Stimulated activated CD4-positive, alpha-beta T cell treated with anti-CD3 and anti-CD28 coated beads, Interleukin-1b, Interleukin-23, amount 100 ng/mL, for 4 hours (primary cell): ENCODE results near the gene MMS22L.
A peak's percentile ranks its signal among the peaks of the same experiment; 100 is the strongest.

Source experiments
- DNase-seq, 2 donors: peaks; one replicate each; pipeline ENCODE4 v3.0.0-alpha.2; 2020; ENCODE audit warnings: low read depth in 2 of 2

Gene MMS22L

GRCh38 chr6:97282726-97283617 lies at the start of gene MMS22L:
Gene MMS22L, minus strand, starts transcription at chr6:97283216. Its CDS starts 739 bp downstream, at chr6:97282477.
- peak; percentile 85 to 88 for DNase-seq

- DNase-seq: no peak
Measured at GRCh38 chr6:97322811-97323210, 39.8 kb upstream of the MMS22L start.

GRCh38 chr6:97322226-97322625 lies 39.2 kb upstream of the MMS22L start:
- DNase-seq: no peak

- no peak for DNase-seq
Measured at GRCh38 chr6:97316978-97317377, 34.0 kb upstream of the MMS22L start.

- no peak for DNase-seq
Measured at GRCh38 chr6:97312241-97312640, 29.2 kb upstream of the MMS22L start.

- no peak for DNase-seq
Measured at GRCh38 chr6:97306544-97307320, 23.7 kb upstream of the MMS22L start.

GRCh38 chr6:97305414-97306066 lies 22.5 kb upstream of the MMS22L start:
- DNase-seq: no peak

- DNase-seq: no peak
Measured at GRCh38 chr6:97304701-97305100, 21.7 kb upstream of the MMS22L start.

GRCh38 chr6:97294451-97294850 lies 11.4 kb upstream of the MMS22L start:
- DNase-seq: no peak

GRCh38 chr6:97293198-97293696 lies 10.2 kb upstream of the MMS22L start:
- no peak for DNase-seq

GRCh38 chr6:97292671-97293070 lies 9.7 kb upstream of the MMS22L start:
- no peak for DNase-seq

- DNase-seq: no peak
Measured at GRCh38 chr6:97291896-97292295, 8.9 kb upstream of the MMS22L start.

GRCh38 chr6:97289332-97289731 lies 6.3 kb upstream of the MMS22L start:
- no peak for DNase-seq

- DNase-seq: no peak
Measured at GRCh38 chr6:97288188-97288587, 5.2 kb upstream of the MMS22L start.

- peak in 1 of 2 donors; percentile 1 for DNase-seq
Measured at GRCh38 chr6:97282238-97282725, 734 bp downstream of the MMS22L start.

- DNase-seq: no peak
Measured at GRCh38 chr6:97280766-97281165, 2.2 kb downstream of the MMS22L start.

GRCh38 chr6:97275804-97276203 lies 7.2 kb downstream of the MMS22L start:
- no peak for DNase-seq

GRCh38 chr6:97269821-97270220 lies 13.2 kb downstream of the MMS22L start:
- no peak for DNase-seq

GRCh38 chr6:97262676-97263075 lies 20.3 kb downstream of the MMS22L start:
- DNase-seq: no peak

GRCh38 chr6:97246842-97247241 lies 36.2 kb downstream of the MMS22L start:
- DNase-seq: no peak

GRCh38 chr6:97240222-97240621 lies 42.8 kb downstream of the MMS22L start:
- no peak for DNase-seq

- no peak for DNase-seq
Measured at GRCh38 chr6:97231911-97232310, 51.1 kb downstream of the MMS22L start.
